Measurements from ENCODE around the gene MRRF. TPM values are rescaled to one million over a fixed set of nuclear protein-coding genes. Genes with fewer than 3 reads are reported as not detected.

MRRF gene
- total and polyA plus RNA-seq, 2 of the 4 experiments (the other 2 are of a cell fraction) = 32.1 to 38.0 TPM

DNA sequence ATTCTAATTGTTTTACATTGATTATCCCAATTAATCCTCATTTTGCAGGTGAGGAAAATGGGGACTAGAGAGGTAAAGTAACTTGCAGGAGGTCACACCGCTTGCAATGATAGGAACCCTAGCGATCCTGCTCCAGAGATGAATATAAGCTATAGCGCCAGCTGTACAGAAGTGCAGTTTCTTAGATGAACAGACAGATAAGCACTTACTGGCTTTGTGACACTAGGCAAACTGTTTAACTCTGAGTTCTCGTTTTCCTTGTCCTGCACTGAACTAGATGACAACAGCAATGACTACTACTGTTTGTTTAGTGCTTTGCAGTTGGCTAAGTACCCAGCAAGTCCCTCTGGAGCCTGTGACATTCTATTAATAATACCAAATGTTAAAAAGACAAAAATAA lies 47.0 kb upstream of the MRRF start:
- Histone ChIP-seq H4K5ac (ENCODE audit: low read depth, low read length) (no peak overlapping the region), H3K4ac (ENCODE audit: low read depth, low read length) (no peak overlapping the region), H3K9me1 (ENCODE audit: insufficient read depth, low read length) (no peaks in the 10 kb centered on the region), H2AK5ac (ENCODE audit: low read depth, low read length) (no peak overlapping the region), H3K18ac (ENCODE audit: low read depth, low read length) (no peak overlapping the region), H3K56ac (ENCODE audit: extremely low read depth, insufficient read depth, low read length) (no peak overlapping the region), H2AFZ (replicated peaks; ENCODE audit: low read length, poor library complexity) (no peak overlapping the region), H3K79me1 (ENCODE audit: low read depth in 1 of 2, low read length in 2 of 2) (no peaks in the 10 kb centered on the region), H3K4me3 (ENCODE audit: insufficient read depth, low read depth, low read length) (no peak overlapping the region), H4K91ac (ENCODE audit: insufficient read depth, low read depth, low read length) (no peak overlapping the region), H2AK9ac (replicated peaks; ENCODE audit: low read depth, low read length, poor library complexity) (no peak overlapping the region), H2BK5ac (ENCODE audit: low read depth, low read length, poor library complexity, severe bottlenecking) (no peak overlapping the region), H4K8ac (ENCODE audit: low read depth in 2 of 2, low read length in 2 of 2) (no peak overlapping the region), H2BK15ac (ENCODE audit: low read depth, low read length) (no peak overlapping the region), H3K27me3 (ENCODE audit: control insufficient read depth, insufficient read depth, low read length) (peaks cover 94% of the 10 kb centered on the region), H3K9ac (ENCODE audit: low read depth, low read length) (no peak overlapping the region), H3K14ac (replicated peaks; ENCODE audit: low read depth, low read length) (no peak overlapping the region), H3K23ac (ENCODE audit: low read depth, low read length) (no peak overlapping the region), H2BK120ac (ENCODE audit: low read depth, low read length) (no peak overlapping the region), H2BK20ac (ENCODE audit: low read depth, low read length) (no peak overlapping the region), H3K9me3 (ENCODE audit: control insufficient read depth, insufficient read depth, low read length) (peaks cover 14% of the 10 kb centered on the region), H3K4me2 (ENCODE audit: low read depth, low read length) (no peak overlapping the region), H4K20me1 (ENCODE audit: insufficient read depth, low read length) (peaks cover 15% of the 10 kb centered on the region), H3K27ac (ENCODE audit: insufficient read depth, low read length) (no peak overlapping the region), H3K4me1 (ENCODE audit: control insufficient read depth, insufficient read depth, low read length) (peaks cover 6% of the 10 kb centered on the region; the same call in 1 of the 2 replicates), H3K36me3 (ENCODE audit: control insufficient read depth, insufficient read depth, low read length) (no peaks in the 10 kb centered on the region)
- no TSS peak for BruUV-seq (replicated peaks)
- ChIA-PET POLR2A (ENCODE audit: unreplicated experiment) (no interaction called here), CTCF (no interaction called here)
- no peak for ATAC-seq (ENCODE audit: low read depth)
- no peak for DNase-seq
- intact Hi-C loops (cut with micrococcal nuclease) (no loop called here), dilution Hi-C loops (cut with HindIII; ENCODE audit: low sequenced_read_pairs, unreplicated experiment) (no loop called here), in situ Hi-C loops (cut with MboI; ENCODE audit: low sequenced_read_pairs) (no loop called here)
- TF ChIP-seq MAFK (IDR thresholded peaks at IDR 0.05; ENCODE audit: low read depth, low read length) = no peak
- no peak for TF ChIP-seq RAD21 (IDR thresholded peaks at IDR 0.05; ENCODE audit: low read length)
- no peak for TF ChIP-seq BHLHE40 (IDR thresholded peaks at IDR 0.05; ENCODE audit: low read depth, low read length)
- no peak for TF ChIP-seq CHD1 (IDR thresholded peaks at IDR 0.05; ENCODE audit: low read depth, low read length)
- TF ChIP-seq MXI1 (IDR thresholded peaks at IDR 0.05; ENCODE audit: borderline replicate concordance, low read depth, low read length) = no peak
- TF ChIP-seq CEBPB (IDR thresholded peaks at IDR 0.05; ENCODE audit: low read depth, low read length) = no peak
- TF ChIP-seq, protein P1, sequence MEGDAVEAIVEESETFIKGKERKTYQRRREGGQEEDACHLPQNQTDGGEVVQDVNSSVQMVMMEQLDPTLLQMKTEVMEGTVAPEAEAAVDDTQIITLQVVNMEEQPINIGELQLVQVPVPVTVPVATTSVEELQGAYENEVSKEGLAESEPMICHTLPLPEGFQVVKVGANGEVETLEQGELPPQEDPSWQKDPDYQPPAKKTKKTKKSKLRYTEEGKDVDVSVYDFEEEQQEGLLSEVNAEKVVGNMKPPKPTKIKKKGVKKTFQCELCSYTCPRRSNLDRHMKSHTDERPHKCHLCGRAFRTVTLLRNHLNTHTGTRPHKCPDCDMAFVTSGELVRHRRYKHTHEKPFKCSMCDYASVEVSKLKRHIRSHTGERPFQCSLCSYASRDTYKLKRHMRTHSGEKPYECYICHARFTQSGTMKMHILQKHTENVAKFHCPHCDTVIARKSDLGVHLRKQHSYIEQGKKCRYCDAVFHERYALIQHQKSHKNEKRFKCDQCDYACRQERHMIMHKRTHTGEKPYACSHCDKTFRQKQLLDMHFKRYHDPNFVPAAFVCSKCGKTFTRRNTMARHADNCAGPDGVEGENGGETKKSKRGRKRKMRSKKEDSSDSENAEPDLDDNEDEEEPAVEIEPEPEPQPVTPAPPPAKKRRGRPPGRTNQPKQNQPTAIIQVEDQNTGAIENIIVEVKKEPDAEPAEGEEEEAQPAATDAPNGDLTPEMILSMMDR (conservative IDR thresholded peaks at IDR 0.05; ENCODE audit: low read depth, low read length) = no peak
- WGBS, 2 experiments (ENCODE audit: extremely low coverage in 2 of 2, insufficient read length in 1 of 2) = 20% methylated on average over 1 of the region's 4 CpGs; no CpG with 5 or more reads in 1 of the 2 experiments

All from IMR-90 (cell line).